ENCODE data around the gene NCKAP1.

DNA sequence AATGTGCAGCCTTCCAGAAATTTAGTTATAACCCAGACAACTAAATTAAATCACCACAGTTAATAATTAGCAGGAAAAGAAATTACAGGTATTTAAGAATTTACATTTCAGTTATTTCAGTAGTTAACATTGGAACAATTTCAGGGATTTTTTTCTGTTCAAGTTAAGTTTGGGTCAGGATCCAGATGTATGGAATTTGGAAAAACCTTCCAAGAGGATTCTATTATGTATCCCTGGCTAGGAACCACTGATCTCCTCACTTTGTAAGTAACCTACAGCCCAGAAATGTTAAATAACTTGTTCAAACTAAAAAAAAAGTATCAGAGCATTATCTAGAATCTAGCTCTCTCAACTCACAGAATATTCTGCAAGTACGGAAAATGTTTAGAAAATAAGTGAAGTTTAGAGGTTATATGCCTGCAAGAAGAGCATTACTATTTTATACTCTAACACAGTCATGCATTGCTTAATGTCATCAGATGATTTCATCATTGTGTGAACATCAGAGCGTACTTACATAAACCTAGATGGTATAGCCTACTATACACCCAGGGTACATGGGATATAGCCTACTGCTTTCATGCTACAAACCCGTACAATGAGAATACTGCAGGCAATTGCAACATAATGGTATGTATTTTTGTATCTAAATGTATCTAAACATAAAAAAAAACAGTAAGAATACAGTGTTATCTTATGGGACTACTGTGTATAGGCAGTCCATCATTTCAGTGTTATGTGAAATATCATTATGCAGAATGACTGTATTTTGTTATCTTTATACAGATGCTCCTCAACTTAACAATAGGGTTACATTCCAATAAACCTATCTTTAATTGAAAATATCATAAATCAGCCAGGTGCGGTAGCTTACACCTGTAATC, 6.1 kb downstream of the NCKAP1 start:
- TF ChIP-seq POLR2A (IDR thresholded peaks at IDR 0.05; ENCODE audit: extremely low read depth, insufficient read length) (no peak), MYC (IDR thresholded peaks at IDR 0.05; ENCODE audit: low read depth, low read length) (no peak)
- TF ChIP-seq, protein P1, sequence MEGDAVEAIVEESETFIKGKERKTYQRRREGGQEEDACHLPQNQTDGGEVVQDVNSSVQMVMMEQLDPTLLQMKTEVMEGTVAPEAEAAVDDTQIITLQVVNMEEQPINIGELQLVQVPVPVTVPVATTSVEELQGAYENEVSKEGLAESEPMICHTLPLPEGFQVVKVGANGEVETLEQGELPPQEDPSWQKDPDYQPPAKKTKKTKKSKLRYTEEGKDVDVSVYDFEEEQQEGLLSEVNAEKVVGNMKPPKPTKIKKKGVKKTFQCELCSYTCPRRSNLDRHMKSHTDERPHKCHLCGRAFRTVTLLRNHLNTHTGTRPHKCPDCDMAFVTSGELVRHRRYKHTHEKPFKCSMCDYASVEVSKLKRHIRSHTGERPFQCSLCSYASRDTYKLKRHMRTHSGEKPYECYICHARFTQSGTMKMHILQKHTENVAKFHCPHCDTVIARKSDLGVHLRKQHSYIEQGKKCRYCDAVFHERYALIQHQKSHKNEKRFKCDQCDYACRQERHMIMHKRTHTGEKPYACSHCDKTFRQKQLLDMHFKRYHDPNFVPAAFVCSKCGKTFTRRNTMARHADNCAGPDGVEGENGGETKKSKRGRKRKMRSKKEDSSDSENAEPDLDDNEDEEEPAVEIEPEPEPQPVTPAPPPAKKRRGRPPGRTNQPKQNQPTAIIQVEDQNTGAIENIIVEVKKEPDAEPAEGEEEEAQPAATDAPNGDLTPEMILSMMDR (IDR thresholded peaks at IDR 0.05; ENCODE audit: low read depth, low read length), result no peak
- TF ChIP-seq, protein P2, sequence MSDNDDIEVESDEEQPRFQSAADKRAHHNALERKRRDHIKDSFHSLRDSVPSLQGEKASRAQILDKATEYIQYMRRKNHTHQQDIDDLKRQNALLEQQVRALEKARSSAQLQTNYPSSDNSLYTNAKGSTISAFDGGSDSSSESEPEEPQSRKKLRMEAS (IDR thresholded peaks at IDR 0.05; ENCODE audit: low read depth, low read length), result no peak
